Measurements from ENCODE around the gene BTBD17. TPM values are rescaled to one million over a fixed set of nuclear protein-coding genes. Genes with fewer than 3 reads are reported as not detected.

Gene BTBD17
- total RNA-seq, 1 donor from 2014 or later, result not detected

GRCh38 chr17:74379495-74380085 lies 17.9 kb upstream of the BTBD17 start:
- Mint-ChIP-seq H3K36me3 (ENCODE audit: low read depth) (no peaks in the 10 kb centered on the region), H3K9me3 (ENCODE audit: low read depth) (no peaks in the 10 kb centered on the region), H3K4me3 (ENCODE audit: unreplicated experiment) (no peak overlapping the region), H3K27ac (ENCODE audit: unreplicated experiment) (no peak overlapping the region), H3K4me1 (ENCODE audit: low read depth) (peaks cover 15% of the 10 kb centered on the region), H3K27me3 (ENCODE audit: low read depth) (peaks cover 23% of the 10 kb centered on the region)
- DNase-seq (ENCODE audit: low spot score), result no peak
- peak; percentile 99 for TF ChIP-seq CTCF (IDR thresholded peaks at IDR 0.05)

- TF ChIP-seq CTCF (IDR thresholded peaks at IDR 0.05), result no peak
- Mint-ChIP-seq H3K27me3 (ENCODE audit: low read depth) (peaks cover 32% of the 10 kb centered on the region), H3K36me3 (ENCODE audit: low read depth) (no peaks in the 10 kb centered on the region), H3K4me3 (ENCODE audit: unreplicated experiment) (no peak overlapping the region), H3K9me3 (ENCODE audit: low read depth) (no peaks in the 10 kb centered on the region), H3K27ac (ENCODE audit: unreplicated experiment) (no peak overlapping the region), H3K4me1 (ENCODE audit: low read depth) (peaks cover 7% of the 10 kb centered on the region)
- DNase-seq (ENCODE audit: low spot score), result no peak
These were observed 13.2 kb upstream of the BTBD17 start for GRCh38 chr17:74374858-74375257.

- no peak for TF ChIP-seq CTCF (IDR thresholded peaks at IDR 0.05)
- no peak overlapping the region for H3K27ac Mint-ChIP-seq (ENCODE audit: unreplicated experiment)
- no peaks in the 10 kb centered on the region for H3K4me1 Mint-ChIP-seq (ENCODE audit: low read depth)
- H3K4me3 Mint-ChIP-seq (ENCODE audit: unreplicated experiment), result no peak overlapping the region
- no peaks in the 10 kb centered on the region for H3K36me3 Mint-ChIP-seq (ENCODE audit: low read depth)
- no peaks in the 10 kb centered on the region for H3K9me3 Mint-ChIP-seq (ENCODE audit: low read depth)
- peaks cover 36% of the 10 kb centered on the region for H3K27me3 Mint-ChIP-seq (ENCODE audit: low read depth)
- no peak for DNase-seq (ENCODE audit: low spot score)
These were observed 12.4 kb upstream of the BTBD17 start for GRCh38 chr17:74373838-74374606.

- Mint-ChIP-seq H3K36me3 (ENCODE audit: low read depth) (no peaks in the 10 kb centered on the region), H3K9me3 (ENCODE audit: low read depth) (no peaks in the 10 kb centered on the region), H3K27ac (ENCODE audit: unreplicated experiment) (no peak overlapping the region), H3K27me3 (ENCODE audit: low read depth) (peaks cover 36% of the 10 kb centered on the region), H3K4me3 (ENCODE audit: unreplicated experiment) (no peak overlapping the region), H3K4me1 (ENCODE audit: low read depth) (no peaks in the 10 kb centered on the region)
- no peak for TF ChIP-seq CTCF (IDR thresholded peaks at IDR 0.05)
- DNase-seq (ENCODE audit: low spot score), result no peak
These were observed 10.8 kb upstream of the BTBD17 start for GRCh38 chr17:74372426-74372825.

GRCh38 chr17:74371653-74372147 lies 10.0 kb upstream of the BTBD17 start:
- Mint-ChIP-seq H3K27ac (ENCODE audit: unreplicated experiment) (no peak overlapping the region), H3K4me1 (ENCODE audit: low read depth) (no peaks in the 10 kb centered on the region), H3K36me3 (ENCODE audit: low read depth) (no peaks in the 10 kb centered on the region), H3K9me3 (ENCODE audit: low read depth) (no peaks in the 10 kb centered on the region), H3K4me3 (ENCODE audit: unreplicated experiment) (no peak overlapping the region), H3K27me3 (ENCODE audit: low read depth) (peaks cover 35% of the 10 kb centered on the region)
- TF ChIP-seq CTCF (IDR thresholded peaks at IDR 0.05), result no peak
- DNase-seq (ENCODE audit: low spot score), result no peak

All from chondrocyte (in vitro differentiated cells).